ENCODE measurements around the gene NEK7. TPM values are rescaled to one million over a fixed set of nuclear protein-coding genes. Genes with fewer than 3 reads are reported as not detected.

Gene NEK7
- total RNA-seq, 2 experiments from 2014 or later = 14.9 to 25.6 TPM

DNA sequence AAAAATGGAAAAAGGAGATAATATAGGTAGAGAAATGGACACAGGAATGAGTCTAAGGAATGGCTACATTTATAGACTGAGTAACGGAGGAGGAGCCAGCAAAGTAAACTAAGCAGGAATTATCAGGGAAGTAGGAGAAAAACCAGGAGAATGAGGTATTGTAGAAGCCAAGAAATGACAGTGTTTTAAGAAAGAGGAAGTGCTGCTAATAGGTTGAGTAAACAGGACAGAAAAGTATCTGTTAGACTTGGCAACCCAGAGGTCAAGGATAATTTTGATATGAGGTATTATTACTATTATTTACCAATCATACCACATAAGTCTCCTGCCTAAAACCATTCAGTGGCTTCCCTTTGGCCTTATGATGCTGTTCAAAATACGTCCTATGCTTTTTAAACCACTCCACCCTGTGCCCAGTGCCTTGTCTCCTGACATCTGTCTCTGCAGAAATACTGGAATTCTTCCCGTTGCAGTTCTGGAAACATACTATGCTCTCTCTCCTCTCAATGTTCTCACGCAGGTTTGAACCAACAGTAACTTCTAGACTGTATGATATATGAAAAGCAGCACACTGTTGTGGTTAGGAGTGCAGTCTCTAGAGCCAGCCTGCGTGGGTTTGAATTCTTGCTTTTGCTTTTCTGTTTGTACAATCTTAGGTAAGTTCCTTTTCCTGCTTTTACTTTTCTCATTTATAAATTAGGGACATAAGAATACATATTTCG lies 24.6 kb upstream of the NEK7 start:
- no peak for DNase-seq (ENCODE audit: low spot score)
- no peaks in the 10 kb centered on the region for H3K9me3 ChIP-seq (ENCODE audit: low read length)
- intact Hi-C loops (cut with micrococcal nuclease; ENCODE audit: unreplicated experiment) = no loop called here
- H4K20me1 ChIP-seq (ENCODE audit: insufficient read depth, low read length) = no peaks in the 10 kb centered on the region
- H3K79me2 ChIP-seq (ENCODE audit: insufficient read depth, low read depth, low read length) = no peaks in the 10 kb centered on the region
- ChIA-PET CTCF (ENCODE audit: unreplicated experiment) (no interaction called here), POLR2A (interaction anchor here (0.6 kb wide), 2 partner anchors 211 to 293 kb away, joined by 3 read pairs; no protein-coding TSS in a partner anchor)
- no peak overlapping the region for H3K4me3 ChIP-seq (ENCODE audit: low read depth, low read length, poor library complexity, severe bottlenecking)
- BruUV-seq (replicated peaks) = no TSS peak
- TF ChIP-seq, protein P1, sequence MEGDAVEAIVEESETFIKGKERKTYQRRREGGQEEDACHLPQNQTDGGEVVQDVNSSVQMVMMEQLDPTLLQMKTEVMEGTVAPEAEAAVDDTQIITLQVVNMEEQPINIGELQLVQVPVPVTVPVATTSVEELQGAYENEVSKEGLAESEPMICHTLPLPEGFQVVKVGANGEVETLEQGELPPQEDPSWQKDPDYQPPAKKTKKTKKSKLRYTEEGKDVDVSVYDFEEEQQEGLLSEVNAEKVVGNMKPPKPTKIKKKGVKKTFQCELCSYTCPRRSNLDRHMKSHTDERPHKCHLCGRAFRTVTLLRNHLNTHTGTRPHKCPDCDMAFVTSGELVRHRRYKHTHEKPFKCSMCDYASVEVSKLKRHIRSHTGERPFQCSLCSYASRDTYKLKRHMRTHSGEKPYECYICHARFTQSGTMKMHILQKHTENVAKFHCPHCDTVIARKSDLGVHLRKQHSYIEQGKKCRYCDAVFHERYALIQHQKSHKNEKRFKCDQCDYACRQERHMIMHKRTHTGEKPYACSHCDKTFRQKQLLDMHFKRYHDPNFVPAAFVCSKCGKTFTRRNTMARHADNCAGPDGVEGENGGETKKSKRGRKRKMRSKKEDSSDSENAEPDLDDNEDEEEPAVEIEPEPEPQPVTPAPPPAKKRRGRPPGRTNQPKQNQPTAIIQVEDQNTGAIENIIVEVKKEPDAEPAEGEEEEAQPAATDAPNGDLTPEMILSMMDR (conservative IDR thresholded peaks at IDR 0.05; ENCODE audit: low read length) = no peak
- no peak for TF ChIP-seq EZH2phosphoT487 (IDR thresholded peaks at IDR 0.05; ENCODE audit: borderline replicate concordance, low read depth, low read length)
- H3K9me2 ChIP-seq (ENCODE audit: insufficient read depth, low read length) = no peaks in the 10 kb centered on the region
- no peak overlapping the region for H2AFZ ChIP-seq (ENCODE audit: low read length)
- H3K4me1 ChIP-seq (ENCODE audit: insufficient read depth, low read length, poor library complexity, severe bottlenecking) = no peaks in the 10 kb centered on the region
- H3K36me3 ChIP-seq (ENCODE audit: insufficient read depth, low read length) = no peaks in the 10 kb centered on the region
- H3K27ac ChIP-seq (ENCODE audit: low read depth, low read length, poor library complexity, severe bottlenecking) = no peak overlapping the region
- no peak overlapping the region for H3K4me2 ChIP-seq (ENCODE audit: low read length)

DNA sequence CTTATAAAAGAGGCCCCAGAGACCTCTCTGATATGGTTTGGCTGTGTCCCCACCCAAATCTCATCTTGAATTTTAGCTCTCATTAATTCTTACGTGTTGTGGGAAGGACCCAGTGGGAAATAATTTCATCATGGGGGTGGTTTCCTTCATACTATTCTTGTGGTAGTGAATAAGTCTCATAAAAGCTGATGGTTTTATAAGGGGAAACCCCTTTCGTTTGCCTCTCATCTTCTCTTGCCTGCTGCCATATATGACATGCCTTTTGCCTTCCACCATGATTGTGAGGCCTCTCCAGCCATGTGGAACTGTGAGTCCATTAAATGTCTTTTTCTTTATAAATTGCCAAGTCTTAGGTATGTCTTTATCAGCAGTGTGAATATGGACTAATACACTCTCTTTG lies 22.5 kb upstream of the NEK7 start:
- Histone ChIP-seq H3K27ac (ENCODE audit: low read depth, low read length, poor library complexity, severe bottlenecking) (no peak overlapping the region), H4K20me1 (ENCODE audit: insufficient read depth, low read length) (no peaks in the 10 kb centered on the region), H3K4me2 (ENCODE audit: low read length) (no peak overlapping the region), H3K4me3 (ENCODE audit: low read depth, low read length, poor library complexity, severe bottlenecking) (no peak overlapping the region), H3K9me3 (ENCODE audit: low read length) (no peaks in the 10 kb centered on the region), H3K9me2 (ENCODE audit: insufficient read depth, low read length) (no peaks in the 10 kb centered on the region), H3K79me2 (ENCODE audit: insufficient read depth, low read depth, low read length) (no peaks in the 10 kb centered on the region), H3K4me1 (ENCODE audit: insufficient read depth, low read length, poor library complexity, severe bottlenecking) (no peaks in the 10 kb centered on the region), H2AFZ (ENCODE audit: low read length) (no peak overlapping the region), H3K36me3 (ENCODE audit: insufficient read depth, low read length) (no peaks in the 10 kb centered on the region)
- no TSS peak for BruUV-seq (replicated peaks)
- no peak for TF ChIP-seq EZH2phosphoT487 (IDR thresholded peaks at IDR 0.05; ENCODE audit: borderline replicate concordance, low read depth, low read length)
- TF ChIP-seq, protein P1 (conservative IDR thresholded peaks at IDR 0.05; ENCODE audit: low read length) = no peak
- intact Hi-C loops (cut with micrococcal nuclease; ENCODE audit: unreplicated experiment) = no loop called here
- CTCF ChIA-PET (ENCODE audit: unreplicated experiment) = no interaction called here
- no peak for DNase-seq (ENCODE audit: low spot score)
- POLR2A ChIA-PET = no interaction called here

DNA sequence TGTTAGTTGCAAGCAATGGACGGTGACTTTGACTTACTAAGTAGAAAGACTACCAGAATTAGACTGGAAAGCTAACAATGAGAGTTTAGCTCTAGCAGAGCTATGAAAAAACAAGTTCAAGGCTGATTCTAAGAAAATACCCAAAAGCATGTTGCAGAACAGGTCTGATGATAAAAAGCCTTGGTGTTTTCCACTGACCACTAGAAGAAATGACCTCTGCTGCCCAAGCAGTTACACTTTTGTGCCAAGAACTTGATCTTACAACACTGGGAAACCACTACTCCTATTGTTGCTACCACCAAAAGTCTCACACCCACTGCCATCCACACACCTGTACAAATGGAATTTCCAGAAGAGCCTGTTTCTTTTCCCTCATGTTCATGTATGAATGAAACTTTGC lies 21.4 kb upstream of the NEK7 start:
- Histone ChIP-seq H3K4me1 (ENCODE audit: insufficient read depth, low read length, poor library complexity, severe bottlenecking) (no peaks in the 10 kb centered on the region), H3K9me2 (ENCODE audit: insufficient read depth, low read length) (no peaks in the 10 kb centered on the region), H4K20me1 (ENCODE audit: insufficient read depth, low read length) (no peaks in the 10 kb centered on the region), H3K9me3 (ENCODE audit: low read length) (no peaks in the 10 kb centered on the region), H3K27ac (ENCODE audit: low read depth, low read length, poor library complexity, severe bottlenecking) (no peak overlapping the region), H3K4me2 (ENCODE audit: low read length) (no peak overlapping the region), H3K79me2 (ENCODE audit: insufficient read depth, low read depth, low read length) (no peaks in the 10 kb centered on the region), H3K36me3 (ENCODE audit: insufficient read depth, low read length) (no peaks in the 10 kb centered on the region), H3K4me3 (ENCODE audit: low read depth, low read length, poor library complexity, severe bottlenecking) (no peak overlapping the region), H2AFZ (ENCODE audit: low read length) (no peak overlapping the region)
- intact Hi-C loops (cut with micrococcal nuclease; ENCODE audit: unreplicated experiment) = no loop called here
- no TSS peak for BruUV-seq (replicated peaks)
- ChIA-PET CTCF (ENCODE audit: unreplicated experiment) (no interaction called here), POLR2A (no interaction called here)
- no peak for DNase-seq (ENCODE audit: low spot score)
- TF ChIP-seq, protein P1 (conservative IDR thresholded peaks at IDR 0.05; ENCODE audit: low read length) = no peak
- no peak for TF ChIP-seq EZH2phosphoT487 (IDR thresholded peaks at IDR 0.05; ENCODE audit: borderline replicate concordance, low read depth, low read length)

All from OCI-LY7 (cell line).